Mesendoderm (in vitro differentiated cells): ENCODE measurements around the gene MLANA.
"Not testable (repeated sequence)": the region's sequence is repeated elsewhere in the genome, so short reads cannot be mapped to it uniquely, and the experiment has no call there.

Experiments
- DNase-seq: peaks from one replicate; pipeline ENCODE4 v3.0.0; 2013
- H2AK5ac ChIP-seq: 2 replicates; pipeline ENCODE4 v1.6.1; 2013; ENCODE audit warnings: low read length, inconsistent platforms
- H2BK120ac ChIP-seq: 2 replicates; pipeline ENCODE4 v1.6.1; 2013; ENCODE audit warnings: low read depth, mild to moderate bottlenecking, low read length, moderate library complexity, mixed read lengths
- H2BK15ac ChIP-seq: replicated peaks from 2 replicates; pipeline ENCODE4 v1.6.1; 2013; ENCODE audit warnings: low read depth, mild to moderate bottlenecking, moderate library complexity
- H2BK5ac ChIP-seq: 2 replicates; pipeline ENCODE4 v1.6.1; 2013; ENCODE audit warnings: low read length, inconsistent platforms
- H3K18ac ChIP-seq: 2 replicates; pipeline ENCODE4 v1.6.1; 2013; ENCODE audit warnings: mild to moderate bottlenecking, low read length, mixed read lengths
- H3K23ac ChIP-seq: one replicate; pipeline ENCODE4 v1.6.1; 2013; ENCODE audit warnings: low read length
- H3K27ac ChIP-seq: 2 replicates; pipeline ENCODE4 v1.5.1; 2013; ENCODE audit warnings: low read depth, mild to moderate bottlenecking, inconsistent platforms, low read length, moderate library complexity
- H3K27me3 ChIP-seq: 2 replicates; pipeline ENCODE4 v1.6.1; 2013; ENCODE audit warnings: low read length, control low read depth, mild to moderate bottlenecking, inconsistent platforms; ENCODE audit not compliant: insufficient read depth, poor library complexity
- H3K36me3 ChIP-seq: 2 replicates; pipeline ENCODE4 v1.6.1; 2013; ENCODE audit warnings: low read length, inconsistent platforms; ENCODE audit not compliant: control insufficient read depth, insufficient read depth
- H3K4ac ChIP-seq: one replicate; pipeline ENCODE4 v1.6.1; 2013; ENCODE audit warnings: low read depth, mild to moderate bottlenecking, low read length, moderate library complexity
- H3K4me1 ChIP-seq: 2 replicates; pipeline ENCODE4 v1.6.1; 2013; ENCODE audit warnings: low read depth, low read length, inconsistent platforms; ENCODE audit not compliant: control insufficient read depth
- H3K4me2 ChIP-seq: 2 replicates; pipeline ENCODE4 v1.6.1; 2013; ENCODE audit warnings: low read length
- H3K4me3 ChIP-seq: 2 replicates; pipeline ENCODE4 v1.5.1; 2013; ENCODE audit warnings: mild to moderate bottlenecking, low read length
- H3K56ac ChIP-seq: one replicate; pipeline ENCODE4 v1.6.1; 2013; ENCODE audit warnings: low read length
- H3K79me1 ChIP-seq: 2 replicates; pipeline ENCODE4 v1.6.1; 2013; ENCODE audit warnings: low read length, inconsistent platforms
- H3K79me2 ChIP-seq: 2 replicates; pipeline ENCODE4 v1.6.1; 2013; ENCODE audit warnings: mild to moderate bottlenecking, low read length; ENCODE audit not compliant: control insufficient read depth, insufficient read depth
- H3K9ac ChIP-seq: 2 replicates; pipeline ENCODE4 v1.6.1; 2013; ENCODE audit warnings: low read length, inconsistent platforms
- H4K5ac ChIP-seq: one replicate; pipeline ENCODE4 v1.6.1; 2013; ENCODE audit warnings: low read length
- H4K8ac ChIP-seq: one replicate; pipeline ENCODE4 v1.6.1; 2013; ENCODE audit warnings: low read depth, mild to moderate bottlenecking, control low read depth, low read length, moderate library complexity
- WGBS: extraction: QIAGEN DNeasy Blood & Tissue Kit; methylation state at CpG from one replicate; pipeline ENCODE4 v1.1.7; 2013; ENCODE audit warnings: low lambda C conversion rate, missing lambda C conversion rate; ENCODE audit not compliant: insufficient coverage; ENCODE audit errors: extremely low coverage; 5-methylcytosine and 5-hydroxymethylcytosine counted together

MLANA gene

DNA sequence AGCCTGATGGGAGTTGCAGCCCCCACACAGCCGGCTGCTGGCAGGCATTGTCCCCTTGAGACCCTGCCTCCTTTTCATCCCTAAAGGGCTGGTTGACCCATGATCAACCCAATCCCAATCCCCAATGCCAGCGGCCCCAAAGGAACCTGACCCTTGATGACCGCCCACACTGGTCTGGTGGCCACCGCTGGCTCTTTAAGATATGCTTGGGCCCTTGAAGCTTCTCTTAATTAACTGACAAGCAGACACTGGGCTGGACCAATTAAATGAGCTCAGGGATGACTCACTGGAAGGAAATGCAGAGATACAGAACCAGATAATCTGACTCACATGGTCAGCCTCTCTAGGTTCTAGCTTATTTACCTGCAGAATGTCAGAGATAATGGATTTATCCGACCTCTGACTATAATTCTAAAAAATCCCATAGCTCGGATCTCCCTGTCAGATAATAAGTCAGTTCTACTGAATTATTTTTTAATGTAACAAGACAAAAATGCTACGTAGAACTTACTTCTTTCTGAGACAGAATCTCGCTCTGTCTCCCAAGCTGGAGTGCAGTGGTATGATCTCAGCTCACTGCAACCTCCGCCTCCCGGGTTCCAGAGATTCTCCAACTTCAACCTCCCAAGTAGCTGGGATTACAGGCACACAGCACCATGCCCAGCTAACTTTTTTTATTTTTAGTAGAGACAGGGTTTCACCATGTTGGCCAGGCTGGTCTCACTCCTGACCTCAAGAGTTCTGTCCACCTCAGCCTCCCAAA is 11.1 kb upstream of the MLANA start:
- H2BK5ac ChIP-seq: no peak overlapping the region
- H3K56ac ChIP-seq: no peak overlapping the region
- no peak overlapping the region for H3K4ac ChIP-seq
- H3K36me3 ChIP-seq: no peaks in the 10 kb centered on the region
- peak overlapping the region; percentile 22 for H3K18ac ChIP-seq
- H4K8ac ChIP-seq: no peak overlapping the region
- no peak overlapping the region for H2AK5ac ChIP-seq
- whole genome bisulfite sequencing: no CpG with 5 or more reads among the region's 10 CpGs
- H3K4me1 ChIP-seq: no peaks in the 10 kb centered on the region
- DNase-seq: peak; percentile 96
- no peaks in the 10 kb centered on the region for H3K79me2 ChIP-seq
- no peak overlapping the region for H2BK120ac ChIP-seq
- no peak overlapping the region for H3K4me3 ChIP-seq
- H2BK15ac ChIP-seq: no peak overlapping the region
- H3K23ac ChIP-seq: no peak overlapping the region
- H3K27me3 ChIP-seq: no peaks in the 10 kb centered on the region
- H3K79me1 ChIP-seq: no peaks in the 10 kb centered on the region
- no peak overlapping the region for H3K4me2 ChIP-seq
- H4K5ac ChIP-seq: no peak overlapping the region
- H3K9ac ChIP-seq: no peak overlapping the region
- no peak overlapping the region for H3K27ac ChIP-seq

DNA sequence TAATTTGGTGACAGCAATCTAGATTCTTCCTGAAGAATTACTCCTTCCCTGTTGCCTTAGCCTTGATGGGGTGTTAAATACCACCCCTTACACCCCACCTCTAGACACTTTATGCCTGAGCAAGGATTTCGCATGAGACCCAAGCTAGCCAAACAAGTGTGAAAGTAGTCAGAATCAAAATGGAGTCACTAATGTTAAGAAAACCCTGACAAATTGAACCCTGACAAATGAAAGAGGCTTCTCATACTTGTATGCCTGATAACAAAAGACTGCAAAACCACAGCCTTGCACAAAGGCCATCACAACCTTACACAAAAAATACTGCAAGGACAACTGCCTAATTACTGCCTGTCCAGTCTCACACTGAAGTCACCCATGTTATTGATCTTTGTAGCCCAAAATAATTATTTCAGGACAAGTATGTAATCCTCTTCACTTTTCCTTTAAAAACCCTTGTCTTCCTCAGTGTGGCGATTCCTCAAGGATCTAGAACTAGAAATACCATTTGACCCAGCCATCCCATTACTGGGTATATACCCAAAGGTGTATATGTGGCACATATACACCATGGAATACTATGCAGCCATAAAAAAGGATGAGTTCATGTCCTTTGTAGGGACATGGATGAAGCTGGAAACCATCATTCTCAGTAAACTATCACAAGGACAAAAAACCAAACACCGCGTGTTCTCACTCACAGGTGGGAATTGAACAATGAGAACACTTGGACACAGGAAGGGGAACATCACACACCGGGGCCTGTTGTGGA is 8.3 kb upstream of the MLANA start:
- not testable (repeated sequence) for H3K56ac ChIP-seq, H2BK15ac ChIP-seq, H3K18ac ChIP-seq

DNA sequence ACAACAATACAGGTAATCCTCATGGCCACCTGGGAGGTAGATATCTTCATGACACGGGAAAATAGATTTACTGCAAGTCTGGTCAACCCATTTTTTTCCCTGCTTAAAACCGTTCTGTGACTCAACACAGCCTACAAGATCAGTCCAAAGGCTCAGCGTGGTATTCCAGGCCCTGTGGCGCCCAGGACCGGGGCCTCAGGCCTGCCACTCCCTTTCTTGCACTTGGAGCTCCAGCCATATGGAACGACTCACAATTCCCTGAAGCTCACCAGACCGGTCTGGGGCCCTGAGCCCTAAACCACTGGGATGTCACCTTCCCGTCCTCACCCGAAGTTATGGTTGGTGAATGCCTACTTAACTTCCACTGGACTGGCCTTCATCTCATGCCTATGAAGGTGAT is 6.5 kb upstream of the MLANA start:
- DNase-seq: no peak
- no CpG with 5 or more reads among the region's 9 CpGs for WGBS

More for the DNA sequence above, 8.3 kb upstream of the MLANA start:
- WGBS: no CpG with 5 or more reads among the region's 5 CpGs
- H3K27me3 ChIP-seq, H2AK5ac ChIP-seq, H3K23ac ChIP-seq, H3K4me1 ChIP-seq, H2BK120ac ChIP-seq, H3K4ac ChIP-seq, H2BK5ac ChIP-seq, H3K9ac ChIP-seq, H3K79me2 ChIP-seq, H3K4me3 ChIP-seq, H4K5ac ChIP-seq, H4K8ac ChIP-seq, H3K36me3 ChIP-seq, DNase-seq, H3K79me1 ChIP-seq, H3K4me2 ChIP-seq, H3K27ac ChIP-seq: not testable (repeated sequence)

GRCh38 chr9:5886114-5886939 is 4.4 kb upstream of the MLANA start:
- H2BK5ac ChIP-seq: no peak overlapping the region
- no peaks in the 10 kb centered on the region for H3K79me1 ChIP-seq
- no peak overlapping the region for H3K4ac ChIP-seq
- H3K36me3 ChIP-seq: no peaks in the 10 kb centered on the region
- H3K27ac ChIP-seq: no peak overlapping the region
- H3K18ac ChIP-seq: no peak overlapping the region
- no CpG with 5 or more reads among the region's 8 CpGs for WGBS
- no peaks in the 10 kb centered on the region for H3K4me1 ChIP-seq
- no peak overlapping the region for H2BK15ac ChIP-seq
- no peaks in the 10 kb centered on the region for H3K27me3 ChIP-seq
- no peak overlapping the region for H2AK5ac ChIP-seq
- DNase-seq: peak; percentile 92
- no peaks in the 10 kb centered on the region for H3K79me2 ChIP-seq
- H3K4me3 ChIP-seq: no peak overlapping the region
- no peak overlapping the region for H3K9ac ChIP-seq
- no peak overlapping the region for H3K23ac ChIP-seq
- no peak overlapping the region for H3K4me2 ChIP-seq
- H2BK120ac ChIP-seq: no peak overlapping the region
- no peak overlapping the region for H4K8ac ChIP-seq
- H4K5ac ChIP-seq: no peak overlapping the region
- no peak overlapping the region for H3K56ac ChIP-seq

More for the DNA sequence above, 6.5 kb upstream of the MLANA start:
- H3K27ac ChIP-seq: no peak overlapping the region
- no peaks in the 10 kb centered on the region for H3K4me1 ChIP-seq
- H2BK15ac ChIP-seq: no peak overlapping the region
- no peaks in the 10 kb centered on the region for H3K27me3 ChIP-seq
- H3K18ac ChIP-seq: no peak overlapping the region
- no peak overlapping the region for H3K9ac ChIP-seq
- H3K4me2 ChIP-seq: no peak overlapping the region
- no peak overlapping the region for H3K23ac ChIP-seq
- no peak overlapping the region for H2AK5ac ChIP-seq
- no peak overlapping the region for H2BK120ac ChIP-seq
- no peak overlapping the region for H2BK5ac ChIP-seq
- no peaks in the 10 kb centered on the region for H3K79me1 ChIP-seq
- no peaks in the 10 kb centered on the region for H3K36me3 ChIP-seq
- H3K79me2 ChIP-seq: no peaks in the 10 kb centered on the region
- no peak overlapping the region for H4K8ac ChIP-seq
- H3K4ac ChIP-seq: no peak overlapping the region
- H4K5ac ChIP-seq: no peak overlapping the region
- no peak overlapping the region for H3K56ac ChIP-seq
- no peak overlapping the region for H3K4me3 ChIP-seq

- H2BK15ac ChIP-seq: no peak overlapping the region
- H2BK5ac ChIP-seq: no peak overlapping the region
- DNase-seq: no peak
- WGBS: 100% methylated on average over 1 of the region's 7 CpGs
- H3K18ac ChIP-seq: no peak overlapping the region
- H3K79me2 ChIP-seq: no peaks in the 10 kb centered on the region
- H3K4ac ChIP-seq: no peak overlapping the region
- H2BK120ac ChIP-seq: no peak overlapping the region
- H2AK5ac ChIP-seq: no peak overlapping the region
- H3K27ac ChIP-seq: no peak overlapping the region
- no peaks in the 10 kb centered on the region for H3K4me1 ChIP-seq
- H4K5ac ChIP-seq: no peak overlapping the region
- no peak overlapping the region for H3K56ac ChIP-seq
- no peak overlapping the region for H3K4me3 ChIP-seq
- no peak overlapping the region for H4K8ac ChIP-seq
- no peaks in the 10 kb centered on the region for H3K79me1 ChIP-seq
- H3K27me3 ChIP-seq: no peaks in the 10 kb centered on the region
- no peak overlapping the region for H3K23ac ChIP-seq
- H3K36me3 ChIP-seq: no peaks in the 10 kb centered on the region
- H3K4me2 ChIP-seq: no peak overlapping the region
- H3K9ac ChIP-seq: no peak overlapping the region
Measured at GRCh38 chr9:5892456-5893133, 1.9 kb downstream of the MLANA start.
